GM12872 (cell line): Measurements from ENCODE around the gene C8G.

Experiments
- TF ChIP-seq, protein P1 (sequence below): IDR thresholded peaks from 3 replicates; pipeline ENCODE4 v1.5.1; 2011; ENCODE audit warnings: low read depth, mild to moderate bottlenecking, low read length, moderate library complexity; ENCODE audit not compliant: insufficient read depth

Gene C8G

GRCh38 chr9:136953771-136954269 lies 8.8 kb downstream of the C8G start:
- TF ChIP-seq, protein P1, sequence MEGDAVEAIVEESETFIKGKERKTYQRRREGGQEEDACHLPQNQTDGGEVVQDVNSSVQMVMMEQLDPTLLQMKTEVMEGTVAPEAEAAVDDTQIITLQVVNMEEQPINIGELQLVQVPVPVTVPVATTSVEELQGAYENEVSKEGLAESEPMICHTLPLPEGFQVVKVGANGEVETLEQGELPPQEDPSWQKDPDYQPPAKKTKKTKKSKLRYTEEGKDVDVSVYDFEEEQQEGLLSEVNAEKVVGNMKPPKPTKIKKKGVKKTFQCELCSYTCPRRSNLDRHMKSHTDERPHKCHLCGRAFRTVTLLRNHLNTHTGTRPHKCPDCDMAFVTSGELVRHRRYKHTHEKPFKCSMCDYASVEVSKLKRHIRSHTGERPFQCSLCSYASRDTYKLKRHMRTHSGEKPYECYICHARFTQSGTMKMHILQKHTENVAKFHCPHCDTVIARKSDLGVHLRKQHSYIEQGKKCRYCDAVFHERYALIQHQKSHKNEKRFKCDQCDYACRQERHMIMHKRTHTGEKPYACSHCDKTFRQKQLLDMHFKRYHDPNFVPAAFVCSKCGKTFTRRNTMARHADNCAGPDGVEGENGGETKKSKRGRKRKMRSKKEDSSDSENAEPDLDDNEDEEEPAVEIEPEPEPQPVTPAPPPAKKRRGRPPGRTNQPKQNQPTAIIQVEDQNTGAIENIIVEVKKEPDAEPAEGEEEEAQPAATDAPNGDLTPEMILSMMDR = no peak

DNA sequence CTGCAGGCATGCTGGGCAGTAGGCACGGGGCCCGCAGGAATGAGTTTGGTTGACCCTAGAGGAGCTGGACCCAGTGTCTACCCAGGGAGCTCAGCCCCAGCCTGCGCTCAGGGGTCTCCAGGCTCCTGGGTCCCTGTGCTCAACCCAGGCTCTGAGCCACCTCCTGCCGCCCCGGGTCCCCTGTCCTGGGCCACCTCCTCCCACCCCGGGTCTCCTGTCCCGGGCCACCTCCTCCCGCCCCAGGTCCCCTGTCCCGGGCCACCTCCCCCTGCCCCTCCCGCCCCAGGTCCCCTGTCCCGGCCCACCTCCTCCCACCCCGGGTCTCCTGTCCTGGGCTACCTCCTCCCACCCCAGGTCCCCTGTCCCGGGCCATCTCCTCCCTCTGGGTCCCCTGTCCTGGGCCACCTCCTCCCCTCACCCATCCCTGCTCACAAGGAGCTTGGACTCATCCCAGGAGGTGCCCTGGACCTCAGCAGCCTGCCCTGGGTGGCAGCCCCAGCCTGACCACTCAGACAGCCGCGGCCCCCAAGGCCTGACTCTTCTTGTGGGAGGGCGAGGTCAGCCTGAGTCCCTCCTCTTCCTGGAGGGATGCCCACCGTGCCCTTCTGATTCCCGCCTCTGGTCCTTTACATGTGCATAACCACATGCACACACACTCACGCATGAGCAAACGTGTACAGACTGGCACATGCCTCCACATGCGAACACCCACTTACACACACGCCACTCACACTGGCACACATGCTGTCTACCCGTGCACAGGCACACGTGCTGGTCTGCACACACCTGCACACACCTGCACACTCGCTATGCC lies 9.4 kb downstream of the C8G start:
- TF ChIP-seq, protein P1 = no peak

GRCh38 chr9:136955202-136955942 lies 10.3 kb downstream of the C8G start:
- TF ChIP-seq, protein P1 = no peak

GRCh38 chr9:136955943-136956335 lies 10.9 kb downstream of the C8G start:
- TF ChIP-seq, protein P1 = no peak

- TF ChIP-seq, protein P1 = no peak
These were observed 11.6 kb downstream of the C8G start for GRCh38 chr9:136956604-136957003.

DNA sequence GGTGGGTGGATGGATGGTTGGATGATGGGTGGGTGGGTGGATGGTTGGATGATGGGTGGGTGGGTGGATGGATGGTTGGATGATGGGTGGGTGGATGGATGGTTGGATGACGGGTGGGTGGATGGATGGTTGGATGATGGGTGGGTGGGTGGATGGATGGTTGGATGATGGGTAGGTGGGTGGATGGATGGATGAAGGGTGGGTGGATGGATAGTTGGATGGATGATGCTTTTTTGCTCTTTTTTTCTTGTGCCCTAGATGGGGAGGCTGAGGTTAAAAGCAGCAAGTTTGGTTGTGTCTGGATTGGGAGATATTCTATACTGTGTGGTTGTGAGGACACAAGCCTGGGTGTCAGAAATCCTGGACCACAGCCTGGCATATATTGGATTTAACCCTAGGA lies 12.4 kb downstream of the C8G start:
- TF ChIP-seq, protein P1 = no peak

GRCh38 chr9:136957901-136958300 lies 12.9 kb downstream of the C8G start:
- TF ChIP-seq, protein P1 = no peak
